ENCODE measurements around the gene USP19.

Gene USP19

DNA sequence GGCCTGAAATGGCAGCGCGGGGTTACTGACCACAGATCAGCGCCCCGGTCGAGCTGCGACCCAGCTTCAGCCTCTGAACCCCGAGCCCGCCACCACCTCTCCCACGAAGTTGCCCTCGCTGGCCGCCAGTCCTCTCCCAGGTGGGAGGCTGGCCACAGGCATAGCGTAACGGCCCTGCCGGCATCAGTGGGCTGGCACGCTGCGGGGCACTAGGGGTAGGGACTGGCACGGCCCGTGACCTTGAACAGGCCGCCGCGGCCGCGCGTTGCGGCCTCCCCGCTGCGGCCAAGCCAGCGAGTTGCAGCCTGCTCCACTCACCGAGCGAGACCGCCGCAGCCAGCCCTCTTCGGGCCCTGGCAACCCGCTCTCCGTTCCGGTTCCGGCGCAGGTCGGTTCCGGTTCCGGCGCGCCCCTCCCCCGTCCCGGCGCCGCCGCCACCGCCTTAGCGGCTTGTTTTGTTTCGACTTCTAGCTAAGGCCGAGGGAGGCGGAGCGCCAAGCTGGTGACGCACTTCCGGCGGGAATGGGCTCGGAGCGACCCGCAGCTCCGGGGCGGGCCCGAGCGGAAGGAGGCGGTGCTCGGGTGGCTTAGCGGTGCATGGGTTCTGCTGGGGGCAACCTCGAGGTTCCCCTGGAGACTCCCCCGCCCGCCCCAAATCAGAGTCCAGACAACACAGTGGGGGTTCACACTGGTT is at the start of gene USP19:
Gene USP19, minus strand, starts transcription at position 386 of the 694 bp plus-strand sequence. CDS start 1,678 bp downstream, outside the sequence.
- peak; percentile 83 to 92 for DNase-seq (ENCODE audit: low read depth in 1 of 2, low spot score in 1 of 2)

GRCh38 chr3:49166752-49167556 is 46.3 kb upstream of the USP19 start:
- no peak for DNase-seq (ENCODE audit: low read depth in 1 of 2, low spot score in 1 of 2)

- peak; percentile 47 to 70 for DNase-seq (ENCODE audit: low read depth in 1 of 2, low spot score in 1 of 2)
Measured at GRCh38 chr3:49165771-49166751, 45.4 kb upstream of the USP19 start, which contains the start of gene CCDC71. Gene CCDC71 (minus strand): TSS chr3:49166331. CDS start chr3:49164208, 2,123 bp downstream.

DNA sequence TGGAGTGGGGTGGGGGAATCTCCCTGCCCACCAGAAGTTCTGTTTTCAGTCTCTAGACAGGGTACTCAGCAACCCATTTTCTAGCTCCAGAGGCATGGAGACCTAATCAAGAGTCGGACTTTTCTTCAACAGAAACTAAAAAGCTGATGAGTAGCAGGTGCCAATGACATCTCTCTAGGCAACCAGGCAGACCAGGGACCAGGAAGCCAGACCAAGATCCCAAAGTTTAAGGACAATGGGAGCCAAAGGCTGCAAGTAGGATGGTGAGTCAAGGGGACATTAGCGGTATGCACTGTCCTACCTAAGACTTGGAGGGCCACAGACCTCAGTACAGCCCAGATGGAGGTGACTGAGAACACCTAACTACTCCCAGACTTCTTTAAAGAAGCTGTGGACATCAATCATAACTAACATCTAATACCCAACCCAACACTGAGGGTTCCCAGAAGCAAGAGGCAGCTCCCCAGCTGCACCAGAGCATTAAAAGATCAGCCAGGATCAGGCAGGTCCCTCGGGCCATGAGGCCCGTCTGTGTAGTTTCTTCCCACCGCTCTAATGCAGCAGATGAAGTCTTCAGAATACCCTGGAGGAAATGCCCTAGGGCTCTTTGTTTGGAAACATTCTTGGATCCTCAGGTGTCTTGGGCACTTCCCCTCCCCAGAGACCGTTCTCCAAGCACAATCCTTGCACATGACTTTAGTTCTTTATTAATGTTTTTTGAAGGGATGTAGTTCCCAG is 44.5 kb upstream of the USP19 start:
- no peak for DNase-seq (ENCODE audit: low read depth in 1 of 2, low spot score in 1 of 2)

DNA sequence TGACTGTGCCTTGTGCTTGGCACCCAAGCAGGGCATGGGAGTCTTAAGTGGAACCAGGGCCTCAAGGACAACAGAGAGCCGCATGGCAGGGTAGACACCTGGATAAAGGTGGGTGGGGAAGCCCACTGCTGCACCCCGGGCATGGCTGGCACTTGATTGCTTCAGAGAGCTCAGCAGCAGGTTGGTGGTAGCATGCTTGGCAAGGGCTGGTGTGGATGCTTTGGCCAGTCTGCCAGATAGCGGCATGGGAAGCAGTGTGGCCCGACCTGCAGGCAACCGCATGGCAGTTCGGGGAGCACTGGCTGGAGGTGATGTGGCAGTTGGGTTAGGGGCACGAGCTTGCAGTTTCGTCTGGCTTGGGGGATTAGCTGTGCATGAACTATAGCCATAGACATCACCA is 43.0 kb upstream of the USP19 start:
- no peak for DNase-seq (ENCODE audit: low read depth in 1 of 2, low spot score in 1 of 2)

- no peak for DNase-seq (ENCODE audit: low read depth in 1 of 2, low spot score in 1 of 2)
Measured at GRCh38 chr3:49162751-49163419, 42.3 kb upstream of the USP19 start.

DNA sequence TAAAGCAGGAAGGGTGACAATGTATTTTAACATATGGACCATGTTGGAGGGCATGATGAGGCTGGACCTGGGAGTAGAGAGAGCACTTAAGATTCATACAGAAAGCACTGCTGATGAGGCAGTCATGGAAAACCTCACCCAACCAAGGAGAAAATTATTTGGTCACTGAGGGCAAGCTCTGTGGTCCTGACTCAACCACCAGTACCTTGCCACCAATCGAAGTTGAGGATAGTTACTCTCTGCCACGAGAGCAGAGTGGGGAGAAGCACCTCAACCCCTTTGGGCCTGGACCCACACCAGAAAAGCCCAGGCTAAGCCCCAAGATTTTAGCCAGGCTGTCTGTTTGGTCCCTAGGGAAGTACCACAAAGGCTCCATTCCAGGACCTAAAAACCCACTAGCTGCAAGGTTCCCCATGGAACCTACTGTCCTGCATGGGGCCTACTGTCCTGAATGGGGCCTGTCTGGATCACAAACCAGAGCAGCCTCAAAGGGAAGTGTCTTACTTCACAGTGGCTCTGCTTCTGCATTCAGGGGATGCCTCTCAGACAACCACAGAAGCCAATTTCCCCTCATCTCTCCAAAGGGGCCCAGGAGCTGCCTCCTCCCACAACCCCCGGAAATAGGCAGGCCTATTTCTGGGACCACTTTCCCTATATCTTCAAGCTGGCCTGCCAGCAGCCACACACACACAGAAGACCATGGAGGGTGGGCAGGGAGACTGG is 41.3 kb upstream of the USP19 start:
- DNase-seq (ENCODE audit: low read depth in 1 of 2, low spot score in 1 of 2): no peak

- no peak for DNase-seq (ENCODE audit: low read depth in 1 of 2, low spot score in 1 of 2)
Measured at GRCh38 chr3:49161197-49161596, 40.6 kb upstream of the USP19 start.

- DNase-seq (ENCODE audit: low read depth in 1 of 2, low spot score in 1 of 2): no peak
Measured at GRCh38 chr3:49158792-49159191, 38.2 kb upstream of the USP19 start.

DNA sequence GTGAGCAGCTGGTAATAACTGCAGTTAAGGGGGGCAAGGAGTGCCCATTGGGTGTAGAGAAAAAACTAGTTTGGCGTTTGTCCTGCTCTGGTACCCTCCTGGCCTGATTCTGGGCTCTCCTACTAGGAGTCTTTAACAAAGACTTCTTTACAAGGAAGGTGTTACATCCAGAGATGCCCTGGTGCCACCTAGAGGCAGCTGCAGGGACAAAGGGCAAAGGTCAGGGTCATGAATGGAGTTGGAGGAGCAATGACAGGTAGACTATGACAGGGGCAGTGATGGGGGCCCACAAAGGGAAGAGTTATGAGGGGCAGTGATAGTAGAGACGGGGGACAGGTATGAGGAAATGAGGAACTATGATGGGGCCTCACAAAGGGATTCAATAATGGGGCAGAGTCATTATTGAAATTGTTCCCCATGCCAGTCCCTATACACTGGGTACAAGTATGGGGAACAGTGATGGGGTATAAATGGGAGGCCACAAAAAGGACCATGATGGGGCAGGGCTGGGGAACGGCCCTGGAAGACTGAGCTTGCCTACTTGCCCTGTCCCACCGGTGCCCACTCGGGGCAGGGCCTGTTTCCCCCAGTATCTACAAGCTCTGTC is 37.6 kb upstream of the USP19 start:
- DNase-seq (ENCODE audit: low read depth in 1 of 2, low spot score in 1 of 2): peak; percentile 31

DNA sequence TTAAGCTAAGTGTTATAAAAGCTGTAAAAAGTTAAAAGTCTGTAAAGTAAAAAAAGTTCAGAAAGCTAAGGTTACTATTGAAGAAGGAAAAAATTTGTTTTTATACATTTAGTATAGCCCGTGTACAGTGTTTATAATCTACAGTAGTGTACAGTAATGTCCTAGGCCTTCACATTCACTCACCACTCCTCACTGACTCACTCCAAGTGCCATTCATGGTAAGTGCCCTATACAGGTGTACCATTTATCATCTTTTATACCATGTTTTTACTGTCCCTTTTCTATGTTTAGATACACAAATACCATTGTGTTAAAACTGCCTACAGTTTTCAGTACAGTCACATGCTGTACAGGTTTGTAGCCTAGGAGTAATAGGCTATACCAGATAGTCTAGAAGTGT is 36.7 kb upstream of the USP19 start:
- no peak for DNase-seq (ENCODE audit: low read depth in 1 of 2, low spot score in 1 of 2)

- DNase-seq (ENCODE audit: low read depth in 1 of 2, low spot score in 1 of 2): no peak
Measured at GRCh38 chr3:49153349-49153912, 32.8 kb upstream of the USP19 start.

DNA sequence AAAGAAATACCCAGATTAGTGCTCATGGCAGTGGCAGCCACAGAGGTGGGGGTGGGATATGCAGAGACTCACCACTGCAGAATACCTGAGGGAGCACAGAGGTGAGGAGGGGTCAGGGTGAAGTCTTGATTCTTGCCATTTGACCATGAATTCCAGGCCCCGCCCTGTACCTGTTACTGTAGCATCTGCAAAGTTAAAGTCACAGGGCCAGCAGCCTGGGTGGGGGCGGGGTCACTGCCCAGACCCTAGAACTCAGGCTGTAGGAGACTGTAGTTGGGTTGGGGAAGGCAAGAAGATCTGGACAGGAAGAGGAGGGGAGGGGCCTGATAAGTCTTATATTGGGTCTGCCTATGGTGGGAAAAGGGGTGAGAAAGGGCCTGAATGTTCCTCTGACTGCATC is 31.0 kb upstream of the USP19 start:
- no peak for DNase-seq (ENCODE audit: low read depth in 1 of 2, low spot score in 1 of 2)

DNA sequence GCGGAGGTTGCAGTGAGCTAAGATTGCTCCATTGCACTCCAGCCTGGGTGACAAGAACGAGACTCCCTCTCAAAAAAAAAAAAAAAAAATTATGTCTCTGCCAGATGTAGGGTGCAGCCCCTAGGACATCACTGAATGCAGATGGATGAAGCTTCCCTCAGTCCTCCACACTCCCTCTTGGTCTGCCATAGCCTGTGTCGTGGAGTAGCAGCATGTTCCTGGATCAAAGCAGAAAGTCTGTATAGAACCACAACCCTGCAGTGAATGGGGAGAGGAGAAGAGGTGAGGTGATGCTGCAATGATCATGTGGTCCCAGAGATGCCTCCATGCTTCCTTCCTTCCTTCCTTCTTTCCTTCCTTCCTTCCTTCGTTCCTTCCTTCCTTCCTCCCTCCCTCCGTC is 27.5 kb upstream of the USP19 start:
- no peak for DNase-seq (ENCODE audit: low read depth in 1 of 2, low spot score in 1 of 2)

GRCh38 chr3:49140080-49140479 is 19.5 kb upstream of the USP19 start:
- no peak for DNase-seq (ENCODE audit: low read depth in 1 of 2, low spot score in 1 of 2)

DNA sequence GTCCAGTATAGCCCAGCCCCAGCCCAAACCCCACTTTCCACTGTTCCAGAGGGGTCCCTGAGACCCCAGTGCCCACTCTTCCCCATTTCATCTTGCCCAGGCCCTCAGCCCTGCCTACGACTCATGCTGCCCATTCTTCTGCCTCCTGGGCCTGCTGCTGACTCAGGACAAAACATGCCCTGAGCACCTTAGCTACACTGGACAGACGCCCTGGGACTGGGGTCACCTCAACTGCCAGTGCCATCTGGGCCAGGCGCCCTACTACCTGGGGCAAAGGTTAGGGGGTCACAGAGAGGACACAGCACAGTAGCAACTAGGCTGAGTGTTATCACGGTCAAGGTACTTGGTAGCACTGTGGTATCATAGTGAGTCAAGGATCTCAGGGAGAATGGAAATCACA is 14.9 kb upstream of the USP19 start:
- DNase-seq (ENCODE audit: low read depth in 1 of 2, low spot score in 1 of 2): no peak

GRCh38 chr3:49134471-49135265 is 14.0 kb upstream of the USP19 start:
- no peak for DNase-seq (ENCODE audit: low read depth in 1 of 2, low spot score in 1 of 2)
